Stimulated activated CD4-positive, alpha-beta T cell treated with anti-CD3 and anti-CD28 coated beads, Interleukin-12 subunit alpha, Interleukin-12 subunit beta, amount 100 ng/mL, for 4 hours (primary cell): ENCODE results near the gene LARP1B.
"Not testable (repeated sequence)": the region's sequence is repeated elsewhere in the genome, so short reads cannot be mapped to it uniquely, and the experiment has no call there.

Experiments used
- DNase-seq: peaks from one replicate; pipeline ENCODE4 v3.0.0-alpha.2; 2020

The LARP1B gene

DNA sequence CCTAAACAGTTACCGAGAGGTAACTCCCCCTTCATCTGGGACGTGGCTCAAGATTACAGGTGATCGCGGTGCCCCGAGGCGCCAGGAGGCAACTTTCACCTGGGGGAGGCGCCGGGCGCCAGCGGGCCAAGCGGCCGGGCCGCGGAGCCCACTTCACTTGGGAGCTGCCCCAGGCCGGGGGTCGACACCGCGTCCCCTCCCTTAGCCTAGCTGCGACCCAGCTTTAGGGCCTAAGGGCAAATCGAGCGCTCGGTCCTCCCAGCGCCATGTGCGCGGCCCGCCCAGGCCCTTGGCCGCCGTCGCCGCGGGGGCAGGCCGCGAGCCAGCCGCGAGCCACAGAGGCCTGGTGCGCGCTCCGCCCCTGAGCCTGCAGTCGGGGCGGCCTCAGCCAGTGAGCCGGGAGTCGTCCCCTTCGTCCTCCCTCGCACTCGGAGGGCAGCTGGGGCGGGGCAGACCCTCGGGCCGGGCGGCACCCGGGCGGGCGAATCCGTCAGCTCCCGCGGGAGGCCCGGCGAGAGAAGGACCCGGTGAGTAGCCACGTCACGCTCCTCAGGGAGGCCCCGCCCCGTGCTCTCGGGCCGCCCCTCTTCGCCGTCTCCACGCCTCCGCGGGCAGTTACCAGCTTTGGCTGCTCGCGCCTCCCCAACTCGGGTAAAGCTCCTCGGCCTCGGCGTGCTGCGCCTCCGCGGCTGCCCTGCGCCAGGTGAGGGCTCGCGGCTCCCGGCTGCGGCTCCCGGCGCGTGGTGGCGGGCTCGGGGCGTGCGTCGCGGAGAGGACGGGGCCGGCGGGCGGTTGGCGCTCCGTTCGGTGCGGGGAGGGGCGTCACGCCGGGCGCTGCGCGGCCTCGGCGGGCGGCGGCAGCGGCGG is at the start of gene LARP1B:
Gene LARP1B (plus strand): TSS at position 614 of the 867 bp plus-strand sequence. CDS start 13,640 bp downstream, outside the sequence.
- peak; percentile 93 for DNase-seq

DNA sequence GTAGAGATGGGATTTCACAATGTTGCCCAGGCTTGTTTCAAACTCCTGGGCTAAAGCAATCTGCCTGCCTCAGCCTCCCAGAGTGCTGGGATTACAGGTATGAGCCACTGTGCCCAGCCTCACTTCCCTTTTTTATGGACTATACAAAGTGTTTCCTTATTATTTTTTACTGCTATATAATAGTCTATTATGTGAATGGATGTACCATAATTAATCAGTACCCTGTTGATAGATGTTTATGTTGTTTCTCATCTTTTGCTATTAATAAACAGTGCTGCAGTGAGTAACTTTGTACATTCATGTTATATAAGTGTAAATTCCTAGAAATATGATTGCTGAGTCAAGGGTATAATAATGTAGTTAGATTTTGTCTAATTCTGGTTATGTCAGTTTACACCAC is 35.8 kb upstream of the LARP1B start:
- no peak for DNase-seq

DNA sequence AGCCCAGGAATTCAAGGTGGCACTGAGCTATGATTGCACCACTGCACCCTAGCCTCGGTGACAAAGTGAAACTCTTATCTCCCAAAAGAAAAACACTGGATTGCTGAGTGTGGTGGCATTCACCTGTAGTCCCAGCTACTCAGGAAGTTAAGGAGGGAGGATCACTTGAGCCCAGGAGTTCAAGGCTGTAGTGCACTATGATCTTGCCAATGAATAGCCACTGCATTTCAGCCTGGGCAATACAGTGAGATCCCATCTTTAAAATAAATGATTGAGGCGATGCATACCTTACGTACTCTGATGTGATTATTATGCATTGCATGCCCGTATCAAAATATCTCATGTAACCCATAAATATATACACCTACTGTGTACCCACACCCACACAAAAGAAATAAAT is 31.2 kb upstream of the LARP1B start:
- no peak for DNase-seq

DNA sequence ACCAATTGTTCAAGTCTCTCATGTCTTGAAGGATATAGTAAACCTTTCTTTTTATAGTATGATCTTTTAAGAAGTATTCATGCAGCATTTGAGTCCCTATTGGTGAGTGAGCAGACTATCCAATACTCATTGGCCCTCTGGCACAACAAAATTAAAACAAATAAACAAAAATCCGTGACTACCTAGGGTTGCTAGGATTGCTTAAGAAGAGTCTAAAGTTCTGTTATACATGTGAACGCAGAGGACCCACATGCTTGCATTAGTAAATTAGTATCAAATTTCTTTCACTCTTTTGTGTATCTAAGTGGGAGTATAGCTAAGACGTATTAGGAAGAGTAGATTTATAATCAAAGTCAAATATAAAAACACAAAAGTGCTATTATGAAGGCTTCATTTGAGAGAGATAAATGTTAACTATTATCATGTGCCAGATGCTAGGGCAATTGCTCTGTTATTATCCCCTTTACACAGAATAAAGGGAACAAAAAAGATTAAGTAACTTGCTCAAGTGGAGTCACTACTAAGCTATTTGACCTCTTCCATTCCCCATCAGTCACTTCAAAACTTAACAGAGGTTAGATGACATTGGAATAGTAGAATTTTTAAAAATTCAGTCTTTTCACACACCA is 29.2 kb upstream of the LARP1B start:
- no peak for DNase-seq

DNA sequence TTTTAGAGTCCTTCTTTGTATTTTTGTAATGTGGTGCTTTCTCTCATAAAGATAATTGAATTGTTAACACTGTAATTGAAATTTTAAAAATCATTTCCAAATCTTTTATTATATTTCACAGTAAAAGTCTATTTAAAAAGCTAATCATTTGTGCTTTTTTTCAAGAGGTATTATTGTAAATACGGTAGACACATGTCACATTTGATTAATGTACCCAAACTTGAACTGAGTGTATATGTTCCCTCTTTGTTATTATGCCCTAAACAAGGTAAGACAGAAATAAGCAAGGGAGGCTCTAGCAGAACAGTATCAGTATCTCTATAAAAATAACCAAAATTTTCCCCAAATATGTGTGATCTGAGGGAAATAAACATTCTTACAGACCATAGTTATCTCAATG is 21.5 kb upstream of the LARP1B start:
- no peak for DNase-seq

DNA sequence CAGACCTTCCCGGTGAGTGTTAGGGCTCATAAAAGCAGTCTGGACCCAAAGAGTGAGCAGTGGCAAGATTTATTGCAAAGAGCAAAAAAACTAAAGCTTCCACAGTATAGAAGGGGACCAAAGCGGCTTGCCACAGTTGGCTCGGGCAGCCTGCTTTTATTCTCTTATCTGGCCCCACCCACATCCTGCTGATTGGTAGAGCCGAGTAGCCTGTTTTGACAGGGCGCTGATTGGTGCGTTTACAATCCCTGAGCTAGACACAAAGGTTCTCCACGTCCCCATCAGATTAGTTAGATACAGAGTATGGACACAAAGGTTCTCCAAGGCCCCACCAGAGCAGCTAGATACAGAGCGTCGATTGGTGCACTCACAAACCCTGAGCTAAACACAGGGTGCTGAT is 14.1 kb upstream of the LARP1B start:
- not testable (repeated sequence) for DNase-seq

DNA sequence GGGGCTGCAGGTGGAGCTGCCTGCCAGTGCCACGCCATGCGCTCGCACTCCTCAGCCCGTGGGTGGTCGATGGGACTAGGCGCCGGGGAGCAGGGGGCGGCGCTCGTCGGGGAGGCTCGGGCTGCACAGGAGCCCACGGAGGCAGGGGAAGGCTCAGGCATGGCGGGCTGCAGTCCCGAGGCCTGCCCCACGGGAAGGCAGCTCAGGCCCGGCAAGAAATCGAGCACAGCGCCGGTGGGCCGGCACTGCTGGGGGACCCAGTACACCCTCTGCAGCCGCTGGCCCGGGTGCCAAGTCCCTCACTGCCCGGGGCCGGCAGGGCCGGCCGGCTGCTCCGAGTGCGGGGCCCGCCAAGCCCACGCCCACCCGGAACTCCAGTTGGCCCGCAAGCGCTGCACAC is 13.6 kb upstream of the LARP1B start:
- DNase-seq: not testable (repeated sequence)

DNA sequence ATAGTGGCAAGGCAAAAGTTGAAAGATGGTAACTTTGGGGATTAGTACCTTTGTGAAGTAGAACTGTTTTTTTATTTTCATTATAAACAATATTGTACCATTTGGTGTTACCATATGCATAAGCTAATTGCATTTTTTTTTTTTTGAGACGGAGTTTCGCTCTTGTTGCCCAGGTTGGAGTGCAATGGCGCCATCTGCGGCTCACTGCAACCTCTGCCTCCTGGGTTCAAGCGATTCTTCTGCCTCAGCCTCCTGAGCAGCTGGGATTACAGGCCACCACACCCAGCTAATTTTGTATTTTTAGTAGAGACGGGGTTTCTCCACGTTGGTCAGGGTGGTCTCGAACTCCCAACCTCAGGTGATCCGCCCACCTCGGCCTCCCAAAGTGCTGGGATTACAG is 9.9 kb upstream of the LARP1B start:
- DNase-seq: not testable (repeated sequence)

DNA sequence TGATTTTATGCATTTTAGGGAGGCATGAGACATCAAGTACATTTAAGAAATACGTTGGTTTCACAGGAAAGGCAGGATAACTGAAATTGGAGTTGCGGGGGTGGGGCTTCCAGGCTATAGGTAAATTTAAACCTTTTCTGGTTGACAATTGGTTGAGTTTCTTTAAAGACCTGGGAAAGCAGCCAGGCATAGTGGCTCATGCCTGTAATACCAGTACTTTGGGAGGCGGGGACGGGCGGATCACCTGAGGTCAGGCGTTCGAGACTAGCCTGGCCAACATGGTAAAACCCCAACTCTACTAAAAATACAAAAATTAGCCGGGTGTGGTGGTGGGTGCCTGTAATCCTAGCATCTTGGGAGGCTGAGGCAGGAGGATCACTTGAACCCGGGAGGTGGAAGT is 6.2 kb upstream of the LARP1B start:
- DNase-seq: not testable (repeated sequence)

DNA sequence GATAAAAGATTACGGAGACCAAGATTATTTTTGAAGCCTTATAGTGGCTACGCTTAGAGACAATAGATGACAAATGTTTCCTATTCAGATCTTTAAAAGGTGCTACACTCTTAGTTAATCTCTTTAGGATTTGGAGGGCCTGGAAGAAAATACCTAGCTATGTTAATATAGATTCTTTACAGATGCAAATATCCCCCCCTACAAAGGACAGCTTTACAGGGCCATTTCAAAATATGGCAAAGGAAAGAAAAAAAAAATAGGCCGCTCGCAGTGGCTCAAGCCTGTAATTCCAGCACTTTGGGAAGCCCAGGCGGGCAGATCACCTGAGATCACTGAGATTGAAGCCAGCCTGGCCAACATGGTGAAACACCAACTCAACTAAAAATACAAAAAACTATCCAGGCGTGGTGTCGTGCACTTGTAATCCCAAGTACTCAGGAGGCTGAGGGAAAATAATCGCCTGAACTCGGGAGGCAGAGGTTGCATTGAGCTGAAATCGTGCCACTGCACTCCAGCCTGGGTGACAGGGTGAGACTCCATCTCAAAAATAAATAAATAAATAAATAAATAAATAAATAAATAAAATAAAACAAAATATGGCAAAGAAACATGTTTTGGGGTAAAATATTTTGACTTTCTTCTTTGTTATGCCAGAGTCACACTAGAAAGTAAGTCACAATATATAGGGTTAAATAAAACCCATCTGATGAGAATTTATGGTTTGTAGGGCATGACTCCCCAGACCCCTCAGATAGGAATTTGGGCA is 5.5 kb upstream of the LARP1B start:
- DNase-seq: not testable (repeated sequence)

DNA sequence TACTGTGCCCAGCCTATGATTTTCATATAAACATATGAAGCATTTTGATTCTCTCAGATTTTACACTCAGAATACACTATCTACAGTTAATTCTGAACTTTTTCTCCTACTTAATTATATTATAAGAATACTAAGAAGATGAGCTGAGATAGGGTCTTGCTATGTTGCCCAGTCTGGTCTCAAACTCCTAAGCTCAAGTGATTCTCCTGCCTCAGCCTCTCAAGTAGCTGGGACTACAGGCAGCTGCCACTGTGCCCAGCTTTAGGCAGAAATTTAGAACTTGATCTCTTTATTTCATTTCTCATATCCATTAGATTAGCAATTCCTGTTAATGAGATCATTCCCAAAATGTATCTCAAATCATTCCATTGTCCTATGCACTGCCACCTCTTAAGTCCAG is 4.7 kb upstream of the LARP1B start:
- DNase-seq: no peak

DNA sequence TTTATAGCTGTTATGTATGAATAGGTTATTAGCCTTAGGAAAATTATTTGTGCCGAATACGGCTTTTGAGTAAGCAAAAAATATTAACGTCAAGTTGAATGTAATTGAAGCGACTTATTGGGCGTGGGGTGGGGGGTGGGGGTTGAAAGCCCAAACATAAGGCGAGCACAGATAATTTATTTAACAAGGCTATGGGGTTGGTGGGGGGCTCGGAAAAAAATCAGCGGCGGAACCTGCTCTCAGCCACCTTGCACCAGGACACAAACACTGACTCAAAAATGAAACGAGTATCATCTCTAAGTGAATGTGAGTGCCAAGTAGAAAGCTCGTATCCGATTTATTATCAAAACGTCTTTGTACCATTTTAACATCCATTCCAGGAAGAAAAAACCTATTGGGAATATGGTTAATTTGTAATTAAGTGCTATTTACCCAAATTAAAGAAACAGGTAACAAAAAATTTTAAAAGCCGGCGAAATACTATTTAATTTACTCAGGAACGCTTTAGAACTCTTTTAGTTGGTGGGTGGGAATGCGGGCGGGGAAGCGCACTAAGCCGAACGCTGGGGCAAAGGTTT is 902 bp upstream of the LARP1B start:
- DNase-seq: no peak

DNA sequence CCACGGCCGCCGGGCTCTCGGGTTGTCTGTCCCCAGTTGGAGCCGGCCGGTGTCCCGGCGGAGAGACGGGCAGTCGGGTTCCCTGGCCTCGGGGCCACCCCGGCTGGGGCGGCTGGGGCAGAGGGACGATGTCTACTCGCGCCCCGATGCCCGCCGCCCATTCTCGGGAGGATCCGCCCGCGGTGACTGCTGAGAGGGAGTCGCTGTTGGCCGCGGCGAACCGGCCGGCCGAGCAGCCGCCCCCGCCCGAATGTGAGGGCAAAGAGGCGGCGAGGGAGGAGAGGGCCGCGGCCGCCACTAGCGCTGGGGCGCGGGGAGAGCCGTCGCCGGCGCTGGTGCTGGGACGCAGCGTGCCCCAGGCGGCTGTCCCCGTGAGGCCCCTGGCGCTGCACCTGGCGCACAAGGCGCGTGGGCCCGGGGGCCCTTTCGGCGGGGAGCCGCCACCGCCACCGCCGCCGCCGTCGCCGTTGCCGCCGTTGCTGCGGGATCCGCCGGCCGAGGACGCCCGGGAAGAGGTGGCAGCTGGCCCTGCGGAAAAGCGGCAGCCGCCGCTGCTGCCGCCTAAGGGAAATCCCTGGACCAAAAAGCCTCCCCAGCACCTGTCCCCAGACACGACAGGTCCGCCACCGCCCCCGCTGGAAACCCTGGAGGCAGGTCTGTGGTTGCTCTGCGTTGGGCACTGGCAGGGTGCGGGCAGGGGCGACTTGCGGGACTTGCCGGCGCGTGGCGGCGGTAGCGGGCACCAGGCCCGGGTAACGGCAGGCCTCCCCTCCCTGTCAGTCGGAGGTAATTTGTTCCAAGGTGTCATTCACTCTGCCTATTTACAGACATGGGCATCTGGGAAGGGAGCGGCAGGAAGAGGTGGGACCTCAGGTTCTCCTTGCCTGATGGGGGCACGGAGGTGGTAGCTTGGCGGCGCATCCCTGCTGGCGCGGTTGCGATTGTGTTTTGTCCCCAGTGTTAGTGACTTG is 739 bp downstream of the LARP1B start:
- DNase-seq: peak; percentile 64

DNA sequence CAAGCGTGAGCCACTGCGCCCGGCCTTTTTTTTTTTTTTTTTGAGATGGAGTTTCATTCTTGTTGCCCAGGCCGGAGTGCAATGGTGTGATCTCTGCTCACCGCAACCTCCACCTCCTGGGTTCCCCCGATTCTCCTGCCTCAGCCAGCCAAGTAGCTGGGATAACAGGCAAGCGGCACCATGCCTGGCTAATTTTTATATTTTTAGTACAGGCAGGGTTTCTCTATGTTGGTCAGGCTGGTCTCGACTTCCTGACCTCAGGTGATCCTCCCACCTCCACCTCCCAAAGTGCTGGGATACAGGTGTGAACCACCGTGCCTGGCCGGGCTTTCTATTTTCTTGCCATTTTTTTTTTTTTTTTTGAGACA is 5.3 kb downstream of the LARP1B start:
- not testable (repeated sequence) for DNase-seq

DNA sequence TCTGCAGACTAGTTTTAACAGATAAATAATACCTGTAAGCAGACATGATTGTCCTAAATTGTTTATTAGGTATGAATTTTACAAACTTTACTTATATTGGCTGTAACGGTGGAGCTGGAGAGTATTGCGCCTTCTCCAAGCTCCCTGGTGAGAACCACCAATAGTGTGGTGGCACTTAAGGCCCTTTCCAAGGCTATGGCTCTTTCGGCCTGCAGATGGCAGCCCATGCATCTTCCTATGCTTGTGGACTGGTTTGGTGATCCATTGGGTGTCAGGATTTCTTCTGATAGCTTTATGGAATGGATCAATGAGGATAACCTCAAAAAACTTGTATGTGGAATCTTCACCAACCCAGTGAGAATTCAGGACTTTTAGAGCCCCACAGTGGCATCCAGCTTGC is 7.8 kb downstream of the LARP1B start:
- DNase-seq: no peak

DNA sequence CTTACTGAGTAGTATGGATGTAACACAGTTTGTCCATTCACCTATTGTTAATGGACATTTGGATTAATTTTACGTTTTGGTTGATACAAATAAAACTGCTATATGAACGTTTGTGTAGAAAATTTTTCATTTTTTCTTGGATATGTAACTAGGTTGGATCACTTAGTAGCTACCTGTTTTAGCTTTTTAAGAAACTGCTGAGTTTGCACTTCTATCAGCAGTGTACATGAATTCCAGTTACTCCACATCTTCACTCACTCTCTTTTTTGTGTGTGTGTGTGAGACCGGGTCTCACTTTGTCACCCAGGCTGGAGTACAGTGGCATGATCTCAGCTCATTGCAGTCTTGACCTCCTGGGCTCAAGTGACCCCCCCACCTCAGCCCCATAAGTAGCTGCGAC is 15.4 kb downstream of the LARP1B start:
- DNase-seq: no peak

DNA sequence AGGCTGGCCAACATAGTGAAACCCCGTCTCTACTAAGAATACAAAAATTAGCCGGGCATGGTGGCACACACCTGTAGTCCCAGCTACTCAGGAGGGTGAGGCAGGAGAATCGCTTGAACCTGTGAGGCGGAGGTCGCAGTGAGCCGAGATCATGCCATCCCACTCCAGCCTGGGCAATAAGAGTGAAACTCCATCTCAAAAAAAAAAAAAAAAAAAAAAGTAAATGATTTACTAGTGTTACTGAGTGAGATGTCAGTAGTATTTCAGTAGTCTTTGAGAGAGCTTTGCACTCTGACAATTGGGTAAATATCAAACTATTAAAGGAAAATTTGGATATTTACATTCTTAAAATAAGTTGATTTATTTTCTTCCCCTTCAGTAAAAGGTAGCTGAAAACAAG is 34.2 kb downstream of the LARP1B start:
- DNase-seq: not testable (repeated sequence)

DNA sequence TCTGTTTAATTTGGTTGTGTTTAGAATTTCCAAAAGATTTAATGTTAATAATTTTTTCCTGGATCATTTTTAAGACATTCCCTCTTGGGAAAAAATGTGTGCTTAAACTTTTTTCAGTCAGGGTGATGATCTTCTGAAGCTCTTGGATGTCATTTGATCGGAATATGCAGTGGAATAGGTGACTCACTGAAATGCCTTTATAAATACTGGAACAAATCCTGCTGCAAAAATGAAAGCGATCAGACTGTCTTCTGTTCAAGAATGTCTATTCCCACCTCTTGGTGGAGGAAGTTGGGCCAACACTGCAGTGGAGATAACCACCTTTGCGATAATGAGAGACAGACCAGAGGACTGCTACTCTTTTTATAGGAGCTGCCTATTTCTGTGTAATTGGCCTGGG is 46.7 kb downstream of the LARP1B start:
- DNase-seq: no peak

DNA sequence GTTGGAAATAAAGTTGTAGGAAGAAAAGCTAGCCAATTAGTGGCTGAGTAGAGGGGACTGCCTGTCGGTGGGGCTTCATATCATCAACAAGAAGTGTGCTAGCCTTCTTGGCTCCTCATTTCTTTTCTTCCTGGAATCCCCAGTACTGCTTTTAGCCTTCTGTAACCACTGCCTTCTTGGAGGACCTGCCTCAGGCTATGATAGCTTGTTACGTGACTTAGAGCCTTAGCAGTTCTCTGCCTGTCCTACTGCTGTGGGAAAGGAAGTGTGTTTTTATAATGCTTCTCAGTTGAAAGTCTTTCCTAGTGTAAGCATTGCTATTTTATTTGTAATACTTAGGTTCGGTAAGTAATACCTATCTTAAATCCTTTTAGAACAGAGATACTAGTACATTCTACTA is 61.9 kb downstream of the LARP1B start:
- DNase-seq: no peak

DNA sequence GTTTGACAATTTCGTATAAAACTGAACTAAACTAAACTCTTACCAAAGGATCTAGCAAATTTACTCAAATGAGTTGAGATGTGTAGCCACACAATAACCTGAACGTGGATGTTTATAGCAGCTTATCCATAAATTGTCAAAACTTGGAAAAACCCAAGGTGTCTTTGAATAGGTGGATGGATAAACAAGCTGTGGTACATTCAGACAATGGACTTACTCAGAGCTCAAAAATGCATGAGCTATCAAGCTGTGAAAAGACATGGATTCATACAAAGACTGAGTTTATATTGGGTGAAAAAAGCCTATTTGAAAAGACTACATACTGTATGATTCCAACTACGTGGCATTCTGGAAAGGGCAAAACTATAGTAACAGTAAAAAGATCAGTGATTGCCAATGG is 69.5 kb downstream of the LARP1B start:
- DNase-seq: no peak

DNA sequence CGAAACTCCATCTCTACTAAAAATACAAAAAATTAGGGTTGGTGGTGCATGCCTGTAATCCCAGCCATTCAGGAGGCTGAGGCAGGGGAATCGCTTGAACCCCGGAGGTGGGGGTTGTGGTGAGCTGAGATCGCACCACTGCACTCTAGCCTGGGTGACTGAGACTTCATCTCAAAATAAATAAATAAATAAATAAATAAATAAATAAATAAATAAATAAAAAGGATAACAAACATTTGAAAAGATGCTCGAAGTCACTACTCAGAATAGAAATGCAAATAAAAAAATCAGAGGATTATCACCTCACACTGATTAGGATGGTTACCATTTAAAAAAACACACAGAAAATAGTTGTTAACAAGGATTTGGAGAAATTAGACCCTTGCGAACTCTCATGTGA is 73.8 kb downstream of the LARP1B start:
- DNase-seq: no peak

DNA sequence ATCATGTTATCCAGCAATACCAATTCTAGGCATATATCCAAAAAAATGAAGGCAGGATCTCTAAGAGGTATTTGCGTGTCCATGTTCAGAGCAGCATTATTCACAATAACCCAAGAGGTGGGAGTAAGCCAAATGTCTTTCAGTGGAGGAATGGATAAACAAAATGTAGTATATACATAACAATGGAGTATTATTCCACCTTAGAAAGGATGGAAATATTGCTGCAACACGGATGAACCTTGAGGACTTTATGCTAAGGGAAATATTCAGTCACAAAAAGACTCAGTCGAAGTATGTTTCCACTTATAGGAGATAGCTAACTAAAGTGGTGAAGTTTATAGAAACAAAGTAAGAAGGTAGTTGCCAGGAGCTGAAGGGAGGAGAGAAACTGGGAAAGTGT is 74.3 kb downstream of the LARP1B start:
- no peak for DNase-seq
